Left ventricle myocardium superior (tissue), 1 donor: Measurements from ENCODE around the gene CRYBA4. TPM values are rescaled to one million over a fixed set of nuclear protein-coding genes. Genes with fewer than 3 reads are reported as not detected.

Experiments used
- ATAC-seq: fragments of 200-7000 bp; cut with Tn5 transposase; one replicate; pipeline ENCODE4 v1.9.1; 2020; ENCODE audit warnings: mild to moderate bottlenecking, moderate library complexity
- DNase-seq: peaks from one replicate; pipeline ENCODE4 v3.0.0-alpha.2; 2020
- intact Hi-C: fragments of 100-400 bp; cut with micrococcal nuclease; formaldehyde crosslinking; loops from one replicate; pipeline ENCODE4 v1.11.0; 2022
- total RNA-seq: library from RNA; stranded (reverse); fragmentation: NEBNext Ultra II Directional; extraction: Animal tissue kit (Norgen Biotek cat#: 25700); gene quantifications from one replicate; pipeline ENCODE4 v1.2.1, GENCODE V29; 2021
- donor health status: DM: no; HTN: yes; CAD: no; lungs with severe emphysema.

CRYBA4 gene
- total RNA-seq, 1 donor from 2014 or later = not detected

- intact Hi-C loops = no loop called here
- ATAC-seq (peak; percentile 81), DNase-seq (peak; percentile 60)
Observed at GRCh38 chr22:26617271-26618199, 4.2 kb upstream of the CRYBA4 start, which contains the start of gene CRYBB1. CRYBB1 (minus strand) TSS chr22:26618027; CDS start chr22:26616319, 1,708 bp downstream.

GRCh38 chr22:26618455-26618854 lies 3.3 kb upstream of the CRYBA4 start:
- no peak for ATAC-seq
- intact Hi-C loops = no loop called here
- no peak for DNase-seq

GRCh38 chr22:26619510-26619909 lies 2.3 kb upstream of the CRYBA4 start:
- DNase-seq = peak; percentile 32
- intact Hi-C loops = no loop called here
- ATAC-seq = peak; percentile 55

- no peak for ATAC-seq
- no peak for DNase-seq
- intact Hi-C loops = no loop called here
Observed at GRCh38 chr22:26620197-26620596, 1.6 kb upstream of the CRYBA4 start.

- intact Hi-C loops = no loop called here
- no peak for ATAC-seq
- DNase-seq = no peak
Observed at GRCh38 chr22:26623984-26624383, 2.2 kb downstream of the CRYBA4 start.

GRCh38 chr22:26624803-26625202 lies 3.0 kb downstream of the CRYBA4 start:
- intact Hi-C loops = no loop called here
- ATAC-seq (no peak), DNase-seq (no peak)

- ATAC-seq (no peak), DNase-seq (peak; percentile 42)
- intact Hi-C loops = no loop called here
Observed at GRCh38 chr22:26629988-26630761, 8.4 kb downstream of the CRYBA4 start.

- no peak for DNase-seq
- ATAC-seq = no peak
- intact Hi-C loops = no loop called here
Observed at GRCh38 chr22:26631282-26631681, 9.5 kb downstream of the CRYBA4 start.

- ATAC-seq (peak; percentile 78), DNase-seq (no peak)
- intact Hi-C loops = no loop called here
Observed at GRCh38 chr22:26632422-26633155, 10.8 kb downstream of the CRYBA4 start.

GRCh38 chr22:26634189-26634588 lies 12.4 kb downstream of the CRYBA4 start:
- intact Hi-C loops = no loop called here
- no peak for DNase-seq
- no peak for ATAC-seq

GRCh38 chr22:26635117-26635516 lies 13.4 kb downstream of the CRYBA4 start:
- intact Hi-C loops = no loop called here
- ATAC-seq = no peak
- DNase-seq = no peak

- ATAC-seq = no peak
- intact Hi-C loops = no loop called here
- no peak for DNase-seq
Observed at GRCh38 chr22:26636296-26636695, 14.5 kb downstream of the CRYBA4 start.

- intact Hi-C loops = no loop called here
- ATAC-seq (peak; percentile 43), DNase-seq (peak; percentile 59)
Observed at GRCh38 chr22:26642465-26643417, 21.0 kb downstream of the CRYBA4 start.

- DNase-seq (no peak), ATAC-seq (no peak)
- intact Hi-C loops = no loop called here
Observed at GRCh38 chr22:26643418-26644100, 21.8 kb downstream of the CRYBA4 start.

GRCh38 chr22:26646158-26646557 lies 24.4 kb downstream of the CRYBA4 start:
- ATAC-seq (no peak), DNase-seq (no peak)
- intact Hi-C loops = no loop called here

GRCh38 chr22:26648011-26648497 lies 26.3 kb downstream of the CRYBA4 start:
- intact Hi-C loops = no loop called here
- ATAC-seq (no peak), DNase-seq (no peak)

GRCh38 chr22:26648528-26649388 lies 27.0 kb downstream of the CRYBA4 start:
- ATAC-seq (no peak), DNase-seq (no peak)
- intact Hi-C loops = no loop called here
